Mesendoderm (in vitro differentiated cells): ENCODE data around the gene PLCB4.
A peak's percentile ranks its signal among the peaks of the same experiment; 100 is the strongest.

Source experiments
- DNase-seq: peaks from one replicate; pipeline ENCODE4 v3.0.0; 2013
- H2AK5ac ChIP-seq: 2 replicates; pipeline ENCODE4 v1.6.1; 2013; ENCODE audit warnings: low read length, inconsistent platforms
- H2BK120ac ChIP-seq: 2 replicates; pipeline ENCODE4 v1.6.1; 2013; ENCODE audit warnings: low read depth, mild to moderate bottlenecking, low read length, moderate library complexity, mixed read lengths
- H2BK15ac ChIP-seq: replicated peaks from 2 replicates; pipeline ENCODE4 v1.6.1; 2013; ENCODE audit warnings: low read depth, mild to moderate bottlenecking, moderate library complexity
- H2BK5ac ChIP-seq: 2 replicates; pipeline ENCODE4 v1.6.1; 2013; ENCODE audit warnings: low read length, inconsistent platforms
- H3K18ac ChIP-seq: 2 replicates; pipeline ENCODE4 v1.6.1; 2013; ENCODE audit warnings: mild to moderate bottlenecking, low read length, mixed read lengths
- H3K23ac ChIP-seq: one replicate; pipeline ENCODE4 v1.6.1; 2013; ENCODE audit warnings: low read length
- H3K27ac ChIP-seq: 2 replicates; pipeline ENCODE4 v1.5.1; 2013; ENCODE audit warnings: low read depth, mild to moderate bottlenecking, inconsistent platforms, low read length, moderate library complexity
- H3K27me3 ChIP-seq: 2 replicates; pipeline ENCODE4 v1.6.1; 2013; ENCODE audit warnings: low read length, control low read depth, mild to moderate bottlenecking, inconsistent platforms; ENCODE audit not compliant: insufficient read depth, poor library complexity
- H3K36me3 ChIP-seq: 2 replicates; pipeline ENCODE4 v1.6.1; 2013; ENCODE audit warnings: low read length, inconsistent platforms; ENCODE audit not compliant: control insufficient read depth, insufficient read depth
- H3K4ac ChIP-seq: one replicate; pipeline ENCODE4 v1.6.1; 2013; ENCODE audit warnings: low read depth, mild to moderate bottlenecking, low read length, moderate library complexity
- H3K4me1 ChIP-seq: 2 replicates; pipeline ENCODE4 v1.6.1; 2013; ENCODE audit warnings: low read depth, low read length, inconsistent platforms; ENCODE audit not compliant: control insufficient read depth
- H3K4me2 ChIP-seq: 2 replicates; pipeline ENCODE4 v1.6.1; 2013; ENCODE audit warnings: low read length
- H3K4me3 ChIP-seq: 2 replicates; pipeline ENCODE4 v1.5.1; 2013; ENCODE audit warnings: mild to moderate bottlenecking, low read length
- H3K56ac ChIP-seq: one replicate; pipeline ENCODE4 v1.6.1; 2013; ENCODE audit warnings: low read length
- H3K79me1 ChIP-seq: 2 replicates; pipeline ENCODE4 v1.6.1; 2013; ENCODE audit warnings: low read length, inconsistent platforms
- H3K79me2 ChIP-seq: 2 replicates; pipeline ENCODE4 v1.6.1; 2013; ENCODE audit warnings: mild to moderate bottlenecking, low read length; ENCODE audit not compliant: control insufficient read depth, insufficient read depth
- H3K9ac ChIP-seq: 2 replicates; pipeline ENCODE4 v1.6.1; 2013; ENCODE audit warnings: low read length, inconsistent platforms
- H4K5ac ChIP-seq: one replicate; pipeline ENCODE4 v1.6.1; 2013; ENCODE audit warnings: low read length
- H4K8ac ChIP-seq: one replicate; pipeline ENCODE4 v1.6.1; 2013; ENCODE audit warnings: low read depth, mild to moderate bottlenecking, control low read depth, low read length, moderate library complexity
- WGBS: extraction: QIAGEN DNeasy Blood & Tissue Kit; methylation state at CpG from one replicate; pipeline ENCODE4 v1.1.7; 2013; ENCODE audit warnings: low lambda C conversion rate, missing lambda C conversion rate; ENCODE audit not compliant: insufficient coverage; ENCODE audit errors: extremely low coverage; 5-methylcytosine and 5-hydroxymethylcytosine counted together

PLCB4 gene

DNA sequence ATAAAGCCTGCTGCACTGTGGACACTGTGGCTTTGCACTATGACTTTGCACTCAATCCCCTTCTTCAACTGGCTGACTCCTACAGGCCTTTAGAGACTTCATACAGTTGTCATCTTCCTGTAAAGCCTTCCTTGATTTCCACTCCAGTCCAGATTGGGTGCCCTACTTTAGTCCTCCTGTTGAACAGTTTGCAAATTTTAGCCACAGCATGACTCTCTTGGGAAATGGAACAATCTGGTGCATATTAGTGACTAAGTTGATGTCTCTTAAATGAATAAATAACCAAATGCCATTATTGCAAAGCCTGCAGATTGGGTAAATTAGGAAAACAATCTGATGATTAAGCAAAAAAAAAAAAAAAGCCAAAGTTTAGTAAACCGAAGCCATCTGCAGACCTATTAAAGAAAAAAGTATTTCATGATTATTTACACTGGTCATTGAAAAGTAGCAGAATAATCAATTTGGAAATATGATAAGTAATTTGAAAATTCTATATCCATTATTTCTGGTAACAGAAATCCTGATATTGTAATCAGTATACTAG lies 12.6 kb downstream of the PLCB4 start:
- H4K5ac ChIP-seq = no peak overlapping the region
- H3K18ac ChIP-seq = no peak overlapping the region
- no peak overlapping the region for H3K56ac ChIP-seq
- H3K4ac ChIP-seq = no peak overlapping the region
- H2AK5ac ChIP-seq = no peak overlapping the region
- WGBS = no CpG with 5 or more reads among the region's 1 CpG
- peaks cover 7% of the 10 kb centered on the region for H3K79me1 ChIP-seq
- H3K23ac ChIP-seq = no peak overlapping the region
- peaks cover 4% of the 10 kb centered on the region for H3K4me1 ChIP-seq
- no peak overlapping the region for H2BK15ac ChIP-seq
- peaks cover 10% of the 10 kb centered on the region for H3K79me2 ChIP-seq
- H4K8ac ChIP-seq = no peak overlapping the region
- no peaks in the 10 kb centered on the region for H3K27me3 ChIP-seq
- H3K4me2 ChIP-seq = no peak overlapping the region
- H3K36me3 ChIP-seq = no peaks in the 10 kb centered on the region
- H3K27ac ChIP-seq = no peak overlapping the region
- no peak overlapping the region for H3K4me3 ChIP-seq
- no peak overlapping the region for H2BK120ac ChIP-seq
- no peak for DNase-seq
- no peak overlapping the region for H3K9ac ChIP-seq
- H2BK5ac ChIP-seq = no peak overlapping the region

DNA sequence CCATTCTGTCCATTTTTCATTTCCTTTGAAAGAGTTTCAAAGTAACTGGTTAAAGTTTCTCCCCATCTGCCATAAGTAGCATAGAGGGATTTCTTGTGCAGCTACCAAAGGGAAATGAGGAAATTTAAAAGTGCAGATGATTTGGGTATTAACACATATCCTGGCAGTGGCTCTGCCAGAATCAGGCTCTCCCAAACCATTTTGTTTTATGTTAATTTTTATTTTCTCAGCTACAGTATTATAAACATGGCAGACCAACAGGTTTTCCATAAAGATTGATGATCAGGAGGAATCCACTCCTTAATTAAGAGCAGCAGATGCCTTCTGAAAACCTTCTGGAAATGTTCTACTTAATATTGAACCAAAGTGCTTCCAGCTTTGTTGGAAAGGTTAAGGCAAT lies 13.9 kb downstream of the PLCB4 start:
- H4K5ac ChIP-seq = no peak overlapping the region
- no peak overlapping the region for H2BK15ac ChIP-seq
- no peak overlapping the region for H3K9ac ChIP-seq
- DNase-seq = no peak
- no peak overlapping the region for H3K56ac ChIP-seq
- H3K4me3 ChIP-seq = no peak overlapping the region
- peaks cover 10% of the 10 kb centered on the region for H3K79me1 ChIP-seq
- no peak overlapping the region for H3K23ac ChIP-seq
- no peak overlapping the region for H2BK120ac ChIP-seq
- H3K27ac ChIP-seq = no peak overlapping the region
- H3K36me3 ChIP-seq = no peaks in the 10 kb centered on the region
- no peak overlapping the region for H3K4me2 ChIP-seq
- H2BK5ac ChIP-seq = no peak overlapping the region
- peaks cover 13% of the 10 kb centered on the region for H3K79me2 ChIP-seq
- no peak overlapping the region for H4K8ac ChIP-seq
- H2AK5ac ChIP-seq = no peak overlapping the region
- H3K27me3 ChIP-seq = no peaks in the 10 kb centered on the region
- H3K4ac ChIP-seq = no peak overlapping the region
- peaks cover 4% of the 10 kb centered on the region for H3K4me1 ChIP-seq
- H3K18ac ChIP-seq = no peak overlapping the region

DNA sequence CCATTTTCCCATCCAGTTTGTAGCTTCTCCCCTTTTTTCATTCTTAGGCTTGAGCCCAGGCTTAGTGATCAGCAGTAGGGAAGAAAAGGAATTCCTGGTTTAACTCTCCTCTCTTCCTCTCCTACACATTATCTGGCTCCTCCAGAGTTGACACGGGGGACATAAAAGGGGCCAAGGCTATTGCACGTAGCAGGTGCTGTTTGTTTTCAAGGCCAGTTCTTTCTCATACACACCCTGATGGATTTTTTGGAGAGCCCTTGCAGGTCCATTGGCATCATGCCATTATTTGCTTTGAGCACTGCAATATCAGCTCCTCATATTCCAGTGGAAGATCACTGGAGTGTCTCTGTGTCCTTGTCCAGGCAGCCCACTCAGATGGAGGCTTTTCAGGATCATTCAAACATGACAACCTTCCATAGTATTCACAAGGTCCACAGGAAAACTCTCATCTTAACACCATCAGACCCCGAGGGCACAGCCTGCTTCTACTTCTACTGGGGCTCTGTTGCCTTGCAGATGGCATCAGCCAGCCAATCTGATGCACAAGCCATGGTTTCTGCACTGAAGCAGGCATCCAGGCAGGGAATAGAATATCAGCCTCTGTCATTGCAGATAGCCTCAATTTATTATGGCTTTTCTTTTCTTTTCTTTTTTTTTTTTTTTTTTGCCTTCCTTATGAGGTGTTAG lies 18.8 kb downstream of the PLCB4 start:
- WGBS = no CpG with 5 or more reads among the region's 3 CpGs
- H2BK120ac ChIP-seq = no peak overlapping the region

DNA sequence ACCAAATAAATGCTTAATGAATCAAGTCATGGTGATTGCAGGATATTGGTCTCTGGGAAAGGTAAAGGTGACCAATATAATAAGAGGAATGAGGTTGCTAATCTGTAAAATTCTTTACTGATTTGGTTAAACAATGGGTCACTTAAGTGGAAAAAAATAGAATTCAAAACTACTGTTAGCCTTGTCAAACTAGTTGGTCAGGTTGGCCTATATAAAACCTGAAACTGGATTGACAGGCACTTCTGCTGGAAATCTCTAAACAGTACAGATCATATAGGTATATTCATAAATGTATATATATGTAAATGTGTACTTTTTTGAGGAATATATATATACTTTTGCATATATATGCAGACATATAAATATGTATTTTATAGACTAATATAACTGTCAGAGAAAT lies 19.7 kb downstream of the PLCB4 start:
- H3K27ac ChIP-seq = no peak overlapping the region
- H2BK5ac ChIP-seq = no peak overlapping the region
- no peak for DNase-seq
- H3K23ac ChIP-seq = no peak overlapping the region
- no peak overlapping the region for H3K56ac ChIP-seq
- no peak overlapping the region for H3K18ac ChIP-seq
- peaks cover 6% of the 10 kb centered on the region for H3K4me1 ChIP-seq
- no peak overlapping the region for H2AK5ac ChIP-seq
- H4K8ac ChIP-seq = no peak overlapping the region
- no peaks in the 10 kb centered on the region for H3K27me3 ChIP-seq
- H3K36me3 ChIP-seq = no peaks in the 10 kb centered on the region
- H3K4me2 ChIP-seq = no peak overlapping the region
- H3K9ac ChIP-seq = no peak overlapping the region
- H4K5ac ChIP-seq = no peak overlapping the region
- no peak overlapping the region for H3K4ac ChIP-seq
- no peak overlapping the region for H3K4me3 ChIP-seq
- H2BK15ac ChIP-seq = no peak overlapping the region
- no peak overlapping the region for H2BK120ac ChIP-seq
- peaks cover 9% of the 10 kb centered on the region for H3K79me2 ChIP-seq
- H3K79me1 ChIP-seq = peaks cover 9% of the 10 kb centered on the region

More for the DNA sequence above, 18.8 kb downstream of the PLCB4 start:
- Histone ChIP-seq H3K56ac (no peak overlapping the region), H3K79me2 (peaks cover 7% of the 10 kb centered on the region), H2AK5ac (no peak overlapping the region), H3K4me1 (peaks cover 5% of the 10 kb centered on the region), H3K4me3 (no peak overlapping the region), H2BK15ac (no peak overlapping the region), H3K36me3 (no peaks in the 10 kb centered on the region), H3K23ac (peak overlapping the region; percentile 24), H3K4me2 (no peak overlapping the region), H3K27ac (no peak overlapping the region), H2BK5ac (no peak overlapping the region), H4K5ac (no peak overlapping the region), H3K4ac (no peak overlapping the region), H3K27me3 (no peaks in the 10 kb centered on the region), H4K8ac (no peak overlapping the region), H3K9ac (no peak overlapping the region), H3K79me1 (peaks cover 10% of the 10 kb centered on the region), H3K18ac (no peak overlapping the region)
- DNase-seq = peak; percentile 39

DNA sequence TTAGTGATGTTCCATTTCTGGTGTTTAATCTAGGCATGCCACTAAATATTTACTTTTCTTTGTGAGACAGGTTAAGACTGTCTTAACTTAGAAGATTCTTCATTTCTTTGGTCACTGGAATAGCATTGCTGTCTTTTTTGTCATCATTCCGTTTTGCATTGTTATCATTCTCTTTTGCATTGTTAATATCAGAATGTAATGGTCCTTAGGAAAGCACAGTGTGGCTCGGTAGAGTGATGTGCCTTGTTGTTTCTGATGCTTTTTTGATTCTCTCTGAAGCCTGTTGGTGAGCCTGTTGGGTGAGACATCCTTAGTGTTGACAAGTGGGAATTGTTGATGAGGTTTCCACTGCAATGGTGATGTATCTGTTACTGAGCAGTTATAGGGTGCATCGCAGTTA lies 23.2 kb downstream of the PLCB4 start:
- no peak overlapping the region for H2BK120ac ChIP-seq
- H3K27me3 ChIP-seq = no peaks in the 10 kb centered on the region
- H2BK15ac ChIP-seq = no peak overlapping the region
- H4K5ac ChIP-seq = no peak overlapping the region
- peaks cover 7% of the 10 kb centered on the region for H3K79me2 ChIP-seq
- no peak overlapping the region for H2AK5ac ChIP-seq
- H3K79me1 ChIP-seq = peaks cover 6% of the 10 kb centered on the region
- H3K4ac ChIP-seq = no peak overlapping the region
- H3K56ac ChIP-seq = no peak overlapping the region
- H3K27ac ChIP-seq = no peak overlapping the region
- H3K4me1 ChIP-seq = peaks cover 6% of the 10 kb centered on the region
- H3K4me2 ChIP-seq = no peak overlapping the region
- H2BK5ac ChIP-seq = no peak overlapping the region
- H3K23ac ChIP-seq = no peak overlapping the region
- no peak for DNase-seq
- H4K8ac ChIP-seq = no peak overlapping the region
- H3K36me3 ChIP-seq = no peaks in the 10 kb centered on the region
- no CpG with 5 or more reads among the region's 3 CpGs for WGBS
- no peak overlapping the region for H3K9ac ChIP-seq
- no peak overlapping the region for H3K4me3 ChIP-seq
- no peak overlapping the region for H3K18ac ChIP-seq

DNA sequence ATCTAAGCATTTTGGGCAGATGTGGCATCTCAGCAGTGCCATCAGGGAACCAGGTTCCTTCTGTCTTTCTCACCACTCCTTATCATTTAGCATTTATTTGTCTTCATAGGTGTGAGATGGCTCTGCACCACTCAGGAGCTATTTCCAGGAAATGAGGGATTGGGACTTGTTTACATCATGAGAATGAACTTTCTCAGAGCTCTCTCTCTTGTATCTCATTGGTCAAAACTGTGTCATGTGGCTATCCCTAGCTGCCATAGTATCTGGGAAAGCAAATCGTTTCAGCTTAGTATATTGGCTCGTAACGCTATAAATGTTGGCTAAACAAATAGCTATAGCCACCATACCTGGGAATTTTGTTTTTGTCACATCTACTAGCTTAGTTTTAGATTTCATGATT lies 23.8 kb downstream of the PLCB4 start:
- Histone ChIP-seq H3K4me3 (no peak overlapping the region), H3K18ac (no peak overlapping the region), H3K4me1 (peaks cover 6% of the 10 kb centered on the region), H3K79me2 (peaks cover 5% of the 10 kb centered on the region), H3K4ac (no peak overlapping the region), H3K56ac (no peak overlapping the region), H4K8ac (no peak overlapping the region), H3K23ac (no peak overlapping the region), H3K27me3 (no peaks in the 10 kb centered on the region), H2BK15ac (no peak overlapping the region), H4K5ac (no peak overlapping the region), H3K36me3 (no peaks in the 10 kb centered on the region), H3K27ac (no peak overlapping the region), H2BK5ac (no peak overlapping the region), H3K79me1 (peaks cover 5% of the 10 kb centered on the region), H3K4me2 (no peak overlapping the region), H2AK5ac (no peak overlapping the region), H3K9ac (no peak overlapping the region), H2BK120ac (no peak overlapping the region)
- peak; percentile 69 for DNase-seq
- WGBS = no CpG with 5 or more reads among the region's 3 CpGs
